Measurements from ENCODE around the gene EIF5A.

Gene EIF5A

GRCh38 chr17:7313890-7314718 is 6.7 kb downstream of the EIF5A start:
- peaks cover 40% of the 10 kb centered on the region for H3K4me1 Mint-ChIP-seq (ENCODE audit: low read depth)
- H3K27ac Mint-ChIP-seq = peak overlapping the region; percentile 82
- H3K4me3 Mint-ChIP-seq = peak overlapping the region; percentile 89
- no peak for DNase-seq (ENCODE audit: low spot score)
- H3K36me3 Mint-ChIP-seq (ENCODE audit: low read depth) = peaks cover 66% of the 10 kb centered on the region
- H3K27me3 Mint-ChIP-seq (ENCODE audit: low read depth) = no peaks in the 10 kb centered on the region
- H3K9me3 Mint-ChIP-seq = no peaks in the 10 kb centered on the region

GRCh38 chr17:7314719-7315569 is 7.5 kb downstream of the EIF5A start, which contains the start of gene GPS2:
Gene GPS2, minus strand, starts transcription at chr17:7315360. Its CDS starts 308 bp downstream, at chr17:7315052.
- Mint-ChIP-seq H3K27ac (peak within 1 kb of the TSS; percentile 88), H3K36me3 (ENCODE audit: low read depth) (peaks cover 58% of the 10 kb centered on the region), H3K9me3 (no peaks in the 10 kb centered on the region), H3K4me3 (peak within 1 kb of the TSS; percentile 89), H3K27me3 (ENCODE audit: low read depth) (no peaks in the 10 kb centered on the region), H3K4me1 (ENCODE audit: low read depth) (peaks cover 34% of the 10 kb centered on the region)
- DNase-seq (ENCODE audit: low spot score) = peak; percentile 93

GRCh38 chr17:7315570-7316235 is 8.3 kb downstream of the EIF5A start:
- Mint-ChIP-seq H3K36me3 (ENCODE audit: low read depth) (peaks cover 50% of the 10 kb centered on the region), H3K4me1 (ENCODE audit: low read depth) (peaks cover 26% of the 10 kb centered on the region), H3K9me3 (no peaks in the 10 kb centered on the region), H3K27me3 (ENCODE audit: low read depth) (no peaks in the 10 kb centered on the region), H3K4me3 (peak overlapping the region; percentile 87), H3K27ac (peak overlapping the region; percentile 88)
- no peak for DNase-seq (ENCODE audit: low spot score)

- Mint-ChIP-seq H3K4me3 (peak overlapping the region; percentile 54), H3K9me3 (no peaks in the 10 kb centered on the region), H3K36me3 (ENCODE audit: low read depth) (peaks cover 48% of the 10 kb centered on the region), H3K27me3 (ENCODE audit: low read depth) (no peaks in the 10 kb centered on the region), H3K27ac (no peak overlapping the region), H3K4me1 (ENCODE audit: low read depth) (peaks cover 16% of the 10 kb centered on the region)
- DNase-seq (ENCODE audit: low spot score) = no peak
These were observed 9.9 kb downstream of the EIF5A start for GRCh38 chr17:7317161-7317803.

GRCh38 chr17:7318121-7318860 is 10.9 kb downstream of the EIF5A start:
- Mint-ChIP-seq H3K27ac (no peak overlapping the region), H3K9me3 (no peaks in the 10 kb centered on the region), H3K27me3 (ENCODE audit: low read depth) (no peaks in the 10 kb centered on the region), H3K36me3 (ENCODE audit: low read depth) (peaks cover 43% of the 10 kb centered on the region), H3K4me1 (ENCODE audit: low read depth) (peaks cover 12% of the 10 kb centered on the region), H3K4me3 (no peak overlapping the region)
- no peak for DNase-seq (ENCODE audit: low spot score)

- Mint-ChIP-seq H3K27me3 (ENCODE audit: low read depth) (no peaks in the 10 kb centered on the region), H3K27ac (no peak overlapping the region), H3K4me3 (no peak overlapping the region), H3K4me1 (ENCODE audit: low read depth) (peaks cover 3% of the 10 kb centered on the region), H3K9me3 (no peaks in the 10 kb centered on the region), H3K36me3 (ENCODE audit: low read depth) (peaks cover 36% of the 10 kb centered on the region)
- no peak for DNase-seq (ENCODE audit: low spot score)
These were observed 14.0 kb downstream of the EIF5A start for GRCh38 chr17:7321466-7321865.

GRCh38 chr17:7322520-7323194 is 15.2 kb downstream of the EIF5A start:
- H3K27me3 Mint-ChIP-seq (ENCODE audit: low read depth) = no peaks in the 10 kb centered on the region
- peaks cover 32% of the 10 kb centered on the region for H3K36me3 Mint-ChIP-seq (ENCODE audit: low read depth)
- DNase-seq (ENCODE audit: low spot score) = no peak
- no peak overlapping the region for H3K27ac Mint-ChIP-seq
- no peak overlapping the region for H3K4me3 Mint-ChIP-seq
- peaks cover 3% of the 10 kb centered on the region for H3K4me1 Mint-ChIP-seq (ENCODE audit: low read depth)
- no peaks in the 10 kb centered on the region for H3K9me3 Mint-ChIP-seq

- H3K4me1 Mint-ChIP-seq (ENCODE audit: low read depth) = peaks cover 12% of the 10 kb centered on the region
- peaks cover 25% of the 10 kb centered on the region for H3K36me3 Mint-ChIP-seq (ENCODE audit: low read depth)
- no peak overlapping the region for H3K4me3 Mint-ChIP-seq
- no peak overlapping the region for H3K27ac Mint-ChIP-seq
- no peaks in the 10 kb centered on the region for H3K9me3 Mint-ChIP-seq
- no peaks in the 10 kb centered on the region for H3K27me3 Mint-ChIP-seq (ENCODE audit: low read depth)
- DNase-seq (ENCODE audit: low spot score) = peak; percentile 55
These were observed 16.5 kb downstream of the EIF5A start for GRCh38 chr17:7323731-7324437.

GRCh38 chr17:7324438-7324779 is 17.0 kb downstream of the EIF5A start:
- Mint-ChIP-seq H3K4me3 (no peak overlapping the region), H3K27ac (no peak overlapping the region), H3K9me3 (no peaks in the 10 kb centered on the region), H3K4me1 (ENCODE audit: low read depth) (peaks cover 12% of the 10 kb centered on the region), H3K36me3 (ENCODE audit: low read depth) (peaks cover 25% of the 10 kb centered on the region), H3K27me3 (ENCODE audit: low read depth) (no peaks in the 10 kb centered on the region)
- no peak for DNase-seq (ENCODE audit: low spot score)

GRCh38 chr17:7325031-7325528 is 17.7 kb downstream of the EIF5A start:
- DNase-seq (ENCODE audit: low spot score) = no peak
- Mint-ChIP-seq H3K36me3 (ENCODE audit: low read depth) (peaks cover 25% of the 10 kb centered on the region), H3K4me1 (ENCODE audit: low read depth) (peaks cover 15% of the 10 kb centered on the region), H3K27me3 (ENCODE audit: low read depth) (no peaks in the 10 kb centered on the region), H3K4me3 (no peak overlapping the region), H3K27ac (no peak overlapping the region), H3K9me3 (no peaks in the 10 kb centered on the region)

GRCh38 chr17:7326186-7326585 is 18.8 kb downstream of the EIF5A start:
- Mint-ChIP-seq H3K27me3 (ENCODE audit: low read depth) (no peaks in the 10 kb centered on the region), H3K4me3 (no peak overlapping the region), H3K36me3 (ENCODE audit: low read depth) (peaks cover 22% of the 10 kb centered on the region), H3K27ac (no peak overlapping the region), H3K9me3 (no peaks in the 10 kb centered on the region), H3K4me1 (ENCODE audit: low read depth) (peaks cover 20% of the 10 kb centered on the region)
- DNase-seq (ENCODE audit: low spot score) = no peak

- H3K4me3 Mint-ChIP-seq = no peak overlapping the region
- no peak overlapping the region for H3K27ac Mint-ChIP-seq
- no peak for DNase-seq (ENCODE audit: low spot score)
- no peaks in the 10 kb centered on the region for H3K27me3 Mint-ChIP-seq (ENCODE audit: low read depth)
- H3K9me3 Mint-ChIP-seq = no peaks in the 10 kb centered on the region
- peaks cover 24% of the 10 kb centered on the region for H3K4me1 Mint-ChIP-seq (ENCODE audit: low read depth)
- peaks cover 14% of the 10 kb centered on the region for H3K36me3 Mint-ChIP-seq (ENCODE audit: low read depth)
These were observed 19.6 kb downstream of the EIF5A start for GRCh38 chr17:7327056-7327455.
